ENCODE measurements around the gene SDE2.

DNA sequence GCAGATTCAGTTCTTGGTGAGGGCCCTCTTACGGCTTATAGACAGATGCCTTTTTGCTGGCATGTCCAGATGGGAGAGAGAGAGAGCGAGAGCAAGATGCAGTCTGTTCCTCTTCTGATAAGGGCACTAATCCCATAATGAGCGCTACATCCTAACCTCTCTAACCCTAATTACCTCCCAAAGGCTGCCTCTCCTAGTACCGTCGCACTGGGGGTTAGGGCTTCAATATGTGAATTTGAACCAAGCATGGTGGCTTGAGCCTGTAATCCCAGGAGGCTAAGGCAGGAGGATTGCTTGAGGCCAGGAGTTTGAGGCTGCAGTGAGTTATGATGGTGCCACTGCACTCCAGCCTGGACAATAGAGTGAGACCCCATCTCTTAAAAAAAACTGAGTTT is 10.5 kb upstream of the SDE2 start:
- TF ChIP-seq POLR2A (IDR thresholded peaks at IDR 0.05; ENCODE audit: low read depth, low read length) (no peak), RAD21 (IDR thresholded peaks at IDR 0.05; ENCODE audit: low read length) (no peak), MAZ (IDR thresholded peaks at IDR 0.05; ENCODE audit: borderline replicate concordance, low read depth, low read length) (no peak), FOS (IDR thresholded peaks at IDR 0.05; ENCODE audit: low read depth, low read length) (no peak), MAFK (IDR thresholded peaks at IDR 0.05; ENCODE audit: low read depth, low read length) (no peak), SMC3 (IDR thresholded peaks at IDR 0.05; ENCODE audit: low read depth, low read length) (no peak)
- TF ChIP-seq, protein P1, sequence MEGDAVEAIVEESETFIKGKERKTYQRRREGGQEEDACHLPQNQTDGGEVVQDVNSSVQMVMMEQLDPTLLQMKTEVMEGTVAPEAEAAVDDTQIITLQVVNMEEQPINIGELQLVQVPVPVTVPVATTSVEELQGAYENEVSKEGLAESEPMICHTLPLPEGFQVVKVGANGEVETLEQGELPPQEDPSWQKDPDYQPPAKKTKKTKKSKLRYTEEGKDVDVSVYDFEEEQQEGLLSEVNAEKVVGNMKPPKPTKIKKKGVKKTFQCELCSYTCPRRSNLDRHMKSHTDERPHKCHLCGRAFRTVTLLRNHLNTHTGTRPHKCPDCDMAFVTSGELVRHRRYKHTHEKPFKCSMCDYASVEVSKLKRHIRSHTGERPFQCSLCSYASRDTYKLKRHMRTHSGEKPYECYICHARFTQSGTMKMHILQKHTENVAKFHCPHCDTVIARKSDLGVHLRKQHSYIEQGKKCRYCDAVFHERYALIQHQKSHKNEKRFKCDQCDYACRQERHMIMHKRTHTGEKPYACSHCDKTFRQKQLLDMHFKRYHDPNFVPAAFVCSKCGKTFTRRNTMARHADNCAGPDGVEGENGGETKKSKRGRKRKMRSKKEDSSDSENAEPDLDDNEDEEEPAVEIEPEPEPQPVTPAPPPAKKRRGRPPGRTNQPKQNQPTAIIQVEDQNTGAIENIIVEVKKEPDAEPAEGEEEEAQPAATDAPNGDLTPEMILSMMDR (conservative IDR thresholded peaks at IDR 0.05; ENCODE audit: low read depth, low read length): no peak
- TF ChIP-seq, protein P2, sequence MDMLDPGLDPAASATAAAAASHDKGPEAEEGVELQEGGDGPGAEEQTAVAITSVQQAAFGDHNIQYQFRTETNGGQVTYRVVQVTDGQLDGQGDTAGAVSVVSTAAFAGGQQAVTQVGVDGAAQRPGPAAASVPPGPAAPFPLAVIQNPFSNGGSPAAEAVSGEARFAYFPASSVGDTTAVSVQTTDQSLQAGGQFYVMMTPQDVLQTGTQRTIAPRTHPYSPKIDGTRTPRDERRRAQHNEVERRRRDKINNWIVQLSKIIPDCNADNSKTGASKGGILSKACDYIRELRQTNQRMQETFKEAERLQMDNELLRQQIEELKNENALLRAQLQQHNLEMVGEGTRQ (IDR thresholded peaks at IDR 0.05; ENCODE audit: low read depth, low read length): no peak

Measured in IMR-90 (cell line).